Neural cell (in vitro differentiated cells): ENCODE data around the gene P4HA2. TPM values are rescaled to one million over a fixed set of nuclear protein-coding genes. Genes with fewer than 3 reads are reported as not detected.

Experiments
- H2AFZ ChIP-seq: fragments of 200-600, 300-800 bp; sonication (generic), shearing (Covaris generic); 2 replicates; pipeline ENCODE4 v1.6.0; 2014; ENCODE audit warnings: low read depth, mild to moderate bottlenecking, antibody characterized with exemption, low read length, moderate library complexity
- H3F3A ChIP-seq: fragments of 200-600 bp; shearing (Covaris generic); 2 replicates; pipeline ENCODE4 v1.6.1; 2016; ENCODE audit warnings: mild to moderate bottlenecking, moderate library complexity, mixed read lengths, antibody characterized with exemption, low read length; ENCODE audit not compliant: insufficient read depth, poor library complexity, severe bottlenecking
- H3K27ac ChIP-seq: fragments of 200-600, 300-800 bp; sonication (generic), shearing (Covaris generic); 2 replicates; pipeline ENCODE4 v1.5.1; 2014; ENCODE audit warnings: mild to moderate bottlenecking, low read length, moderate library complexity
- H3K27me3 ChIP-seq: fragments of 300-800, 200-600 bp; sonication (generic), shearing (Covaris generic); 2 replicates; pipeline ENCODE4 v1.6.0; 2014; ENCODE audit warnings: mild to moderate bottlenecking, low read depth, low read length, moderate library complexity; ENCODE audit not compliant: insufficient read depth
- H3K36me3 ChIP-seq: fragments of 300-800, 200-600 bp; sonication (generic), shearing (Covaris generic); 2 replicates; pipeline ENCODE4 v1.5.1; 2014; ENCODE audit warnings: mild to moderate bottlenecking, antibody characterized with exemption, low read length, moderate library complexity; ENCODE audit not compliant: insufficient read depth
- H3K4me2 ChIP-seq: fragments of 300-800, 200-600 bp; sonication (generic), shearing (Covaris generic); 2 replicates; pipeline ENCODE4 v1.6.0; 2014; ENCODE audit warnings: mild to moderate bottlenecking, low read length
- H3K4me3 ChIP-seq: fragments of 300-800, 200-600 bp; sonication (generic), shearing (Covaris generic); 2 replicates; pipeline ENCODE4 v1.5.1; 2014; ENCODE audit warnings: mild to moderate bottlenecking, low read length, moderate library complexity
- H3K79me2 ChIP-seq: fragments of 200-600 bp; shearing (Covaris generic); replicated peaks from 2 replicates; pipeline ENCODE4 v1.6.0; 2014; ENCODE audit warnings: mild to moderate bottlenecking, low read length, moderate library complexity; ENCODE audit not compliant: insufficient read depth
- H3K9ac ChIP-seq: fragments of 300-800, 200-600 bp; sonication (generic), shearing (Covaris generic); 2 replicates; pipeline ENCODE4 v1.6.1; 2016; ENCODE audit warnings: mild to moderate bottlenecking, low read length, mixed read lengths
- H3K9me2 ChIP-seq: fragments of 200-600 bp; shearing (Covaris generic); 2 replicates; pipeline ENCODE4 v1.6.1; 2016; ENCODE audit warnings: mild to moderate bottlenecking, low read length, mixed read lengths; ENCODE audit not compliant: insufficient read depth
- H3K9me3 ChIP-seq: fragments of 200-600, 300-800 bp; sonication (generic), shearing (Covaris generic); 2 replicates; pipeline ENCODE4 v1.6.1; 2016; ENCODE audit warnings: mild to moderate bottlenecking, mixed run types, low read length, moderate library complexity, mixed read lengths
- H4K20me1 ChIP-seq: fragments of 200-600 bp; shearing (Covaris generic); 2 replicates; pipeline ENCODE4 v1.6.1; 2016; ENCODE audit warnings: mild to moderate bottlenecking, mixed run types; ENCODE audit not compliant: insufficient read depth
- EP300 ChIP-seq: fragments of 450-650 bp; conservative IDR thresholded peaks from 2 replicates; pipeline ENCODE4 v1.6.1; 2014; ENCODE audit warnings: antibody characterized with exemption, mild to moderate bottlenecking, moderate library complexity; ENCODE audit not compliant: poor library complexity, severe bottlenecking
- EZH2 ChIP-seq: fragments of 200-600, 300-800 bp; shearing (Covaris generic), sonication (generic); IDR thresholded peaks from 2 replicates; pipeline ENCODE4 v1.6.1; 2014; ENCODE audit warnings: antibody characterized with exemption, low read length, borderline replicate concordance, mild to moderate bottlenecking; ENCODE audit not compliant: insufficient read depth, poor library complexity, severe bottlenecking
- MXI1 ChIP-seq: fragments of 450-650 bp; conservative IDR thresholded peaks from 2 replicates; pipeline ENCODE4 v1.6.1; 2014; ENCODE audit warnings: antibody characterized with exemption, mild to moderate bottlenecking; ENCODE audit not compliant: poor library complexity, severe bottlenecking
- POLR2AphosphoS5 ChIP-seq: IDR thresholded peaks from 2 replicates; pipeline ENCODE4 v1.6.1; 2012
- RAD21 ChIP-seq: fragments of 450-650 bp; conservative IDR thresholded peaks from 2 replicates; pipeline ENCODE4 v1.6.1; 2014; ENCODE audit warnings: antibody characterized with exemption, mild to moderate bottlenecking, moderate library complexity
- SMC3 ChIP-seq: fragments of 450-650 bp; conservative IDR thresholded peaks from 2 replicates; pipeline ENCODE4 v1.6.1; 2014; ENCODE audit warnings: antibody characterized with exemption, mild to moderate bottlenecking, moderate library complexity; ENCODE audit not compliant: poor library complexity
- TAF1 ChIP-seq: IDR thresholded peaks from 2 replicates; pipeline ENCODE4 v1.6.1; 2012; ENCODE audit warnings: low read depth
- polyA plus RNA-seq: library from polyadenylated mRNA; depleted of rRNA; stranded (reverse); fragments of >200 nt; gene quantifications from 2 replicates; pipeline ENCODE4 v1.2.3, GENCODE V29; 2014
- TF ChIP-seq, protein P1 (sequence below): fragments of 450-650 bp; IDR thresholded peaks from 2 replicates; pipeline ENCODE4 v1.5.1; 2014; ENCODE audit warnings: antibody characterized with exemption, mild to moderate bottlenecking, moderate library complexity; ENCODE audit not compliant: poor library complexity, severe bottlenecking
- TF ChIP-seq, protein P2 (sequence below): IDR thresholded peaks from 2 replicates; pipeline ENCODE4 v1.6.1; 2012; ENCODE audit warnings: borderline replicate concordance

The P4HA2 gene
- polyA plus RNA-seq, 1 donor from 2014 or later = 1.4 TPM

DNA sequence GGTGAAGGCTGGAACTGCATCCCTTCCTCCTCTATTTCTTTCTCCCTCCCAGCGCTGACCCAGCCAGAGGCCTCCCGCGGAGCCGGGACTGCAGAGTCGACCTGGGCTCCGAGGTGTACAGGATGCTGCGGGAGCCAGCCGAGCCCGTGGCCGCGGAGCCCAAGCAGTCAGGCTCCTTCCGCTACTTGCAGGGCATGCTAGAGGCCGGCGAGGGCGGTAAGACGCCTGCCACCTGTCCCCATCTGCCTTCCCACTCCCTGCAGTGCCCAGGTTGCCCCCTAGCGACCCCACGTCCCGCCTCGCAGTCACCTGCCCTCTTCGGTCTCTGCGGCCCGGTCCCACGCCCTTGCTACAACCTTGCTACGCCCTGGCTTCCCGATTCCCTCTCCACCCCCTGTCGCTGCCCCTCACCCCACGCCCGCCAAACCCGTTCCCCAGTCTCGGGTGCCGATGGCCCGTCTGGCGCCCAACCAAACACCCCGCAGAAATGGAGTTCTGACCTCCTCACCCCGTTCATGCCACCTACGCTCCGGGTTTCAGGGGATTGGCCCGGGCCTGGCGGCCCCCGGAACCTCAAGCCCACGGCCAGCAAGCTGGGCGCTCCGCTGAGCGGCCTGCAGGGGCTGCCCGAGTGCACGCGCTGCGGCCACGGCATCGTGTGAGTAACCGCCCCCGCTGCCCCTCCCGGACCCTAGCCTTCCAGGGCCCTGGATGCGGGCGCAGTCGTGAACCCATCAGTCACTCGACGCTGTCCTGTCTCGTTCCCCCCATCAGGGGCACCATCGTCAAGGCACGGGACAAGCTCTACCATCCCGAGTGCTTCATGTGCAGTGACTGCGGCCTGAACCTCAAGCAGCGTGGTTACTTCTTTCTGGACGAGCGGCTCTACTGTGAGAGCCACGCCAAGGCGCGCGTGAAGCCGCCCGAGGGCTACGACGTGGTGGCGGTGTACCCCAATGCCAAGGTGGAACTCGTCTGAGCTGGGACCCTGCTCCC is 43.9 kb upstream of the P4HA2 start:
- H3K4me2 ChIP-seq = no peak overlapping the region
- H3K79me2 ChIP-seq = no peaks in the 10 kb centered on the region
- H2AFZ ChIP-seq = no peak overlapping the region
- no peaks in the 10 kb centered on the region for H4K20me1 ChIP-seq
- H3K9me3 ChIP-seq = no peaks in the 10 kb centered on the region
- H3K27me3 ChIP-seq = no peaks in the 10 kb centered on the region
- H3K4me3 ChIP-seq = no peak overlapping the region
- TF ChIP-seq TAF1 = no peak
- TF ChIP-seq POLR2AphosphoS5 = no peak
- TF ChIP-seq EP300 = no peak
- no peak overlapping the region for H3K27ac ChIP-seq
- H3F3A ChIP-seq = no peaks in the 10 kb centered on the region
- no peak overlapping the region for H3K9ac ChIP-seq
- no peaks in the 10 kb centered on the region for H3K36me3 ChIP-seq
- no peaks in the 10 kb centered on the region for H3K9me2 ChIP-seq

DNA sequence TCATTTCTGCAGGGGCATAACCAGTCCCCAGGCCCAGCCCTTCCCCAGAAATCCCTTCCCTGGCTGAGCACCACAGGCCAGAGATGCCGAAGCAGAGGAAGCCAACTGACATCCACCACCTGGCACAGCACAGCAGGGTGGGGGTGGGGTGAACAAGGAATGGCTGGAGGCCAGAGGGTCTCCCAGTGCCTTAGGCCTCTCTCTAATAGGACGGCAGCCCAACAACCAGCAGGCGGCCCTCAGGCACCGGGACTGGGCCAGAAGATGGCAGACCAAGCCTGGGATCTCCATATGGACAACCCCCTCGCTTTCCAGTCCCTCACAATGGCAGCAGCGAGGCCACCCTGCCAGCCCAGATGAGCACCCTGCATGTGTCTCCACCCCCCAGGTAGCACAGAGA is 43.1 kb upstream of the P4HA2 start:
- H3K4me2 ChIP-seq = no peak overlapping the region
- H4K20me1 ChIP-seq = no peaks in the 10 kb centered on the region
- no peak overlapping the region for H2AFZ ChIP-seq
- TF ChIP-seq RAD21 (no peak), TAF1 (no peak), MXI1 (no peak), EP300 (no peak), POLR2AphosphoS5 (no peak), EZH2 (no peak)
- TF ChIP-seq, protein P1, sequence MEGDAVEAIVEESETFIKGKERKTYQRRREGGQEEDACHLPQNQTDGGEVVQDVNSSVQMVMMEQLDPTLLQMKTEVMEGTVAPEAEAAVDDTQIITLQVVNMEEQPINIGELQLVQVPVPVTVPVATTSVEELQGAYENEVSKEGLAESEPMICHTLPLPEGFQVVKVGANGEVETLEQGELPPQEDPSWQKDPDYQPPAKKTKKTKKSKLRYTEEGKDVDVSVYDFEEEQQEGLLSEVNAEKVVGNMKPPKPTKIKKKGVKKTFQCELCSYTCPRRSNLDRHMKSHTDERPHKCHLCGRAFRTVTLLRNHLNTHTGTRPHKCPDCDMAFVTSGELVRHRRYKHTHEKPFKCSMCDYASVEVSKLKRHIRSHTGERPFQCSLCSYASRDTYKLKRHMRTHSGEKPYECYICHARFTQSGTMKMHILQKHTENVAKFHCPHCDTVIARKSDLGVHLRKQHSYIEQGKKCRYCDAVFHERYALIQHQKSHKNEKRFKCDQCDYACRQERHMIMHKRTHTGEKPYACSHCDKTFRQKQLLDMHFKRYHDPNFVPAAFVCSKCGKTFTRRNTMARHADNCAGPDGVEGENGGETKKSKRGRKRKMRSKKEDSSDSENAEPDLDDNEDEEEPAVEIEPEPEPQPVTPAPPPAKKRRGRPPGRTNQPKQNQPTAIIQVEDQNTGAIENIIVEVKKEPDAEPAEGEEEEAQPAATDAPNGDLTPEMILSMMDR = no peak
- H3K9ac ChIP-seq = no peak overlapping the region
- H3K9me3 ChIP-seq = no peaks in the 10 kb centered on the region
- no peaks in the 10 kb centered on the region for H3K9me2 ChIP-seq
- H3K27ac ChIP-seq = no peak overlapping the region
- H3K4me3 ChIP-seq = no peak overlapping the region
- H3F3A ChIP-seq = no peaks in the 10 kb centered on the region
- H3K27me3 ChIP-seq = no peaks in the 10 kb centered on the region
- no peaks in the 10 kb centered on the region for H3K79me2 ChIP-seq
- no peaks in the 10 kb centered on the region for H3K36me3 ChIP-seq

DNA sequence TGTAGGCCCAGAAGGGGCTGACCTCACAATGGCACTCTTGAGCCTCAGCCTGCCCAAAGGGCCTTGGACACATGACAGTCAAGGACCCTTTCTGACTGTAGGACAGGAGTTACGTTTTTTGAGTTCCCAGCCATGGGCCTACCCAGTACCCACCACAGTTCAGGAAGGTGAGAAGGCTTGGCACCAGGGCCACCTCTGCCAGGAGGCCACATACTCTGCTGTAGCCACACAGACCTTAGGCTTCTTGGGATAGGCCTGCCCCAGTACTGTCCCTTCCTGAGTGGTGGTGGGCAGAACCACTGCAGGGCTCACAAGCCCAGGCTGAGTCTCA is 42.6 kb upstream of the P4HA2 start:
- H3K9ac ChIP-seq = no peak overlapping the region
- no peaks in the 10 kb centered on the region for H3F3A ChIP-seq
- no peak overlapping the region for H3K4me2 ChIP-seq
- no peaks in the 10 kb centered on the region for H3K9me3 ChIP-seq
- H3K27me3 ChIP-seq = no peaks in the 10 kb centered on the region
- no peak overlapping the region for H2AFZ ChIP-seq
- H3K79me2 ChIP-seq = no peaks in the 10 kb centered on the region
- no peaks in the 10 kb centered on the region for H3K36me3 ChIP-seq
- TF ChIP-seq SMC3 (no peak), EP300 (no peak), TAF1 (no peak), RAD21 (no peak), MXI1 (no peak), EZH2 (no peak), POLR2AphosphoS5 (no peak)
- TF ChIP-seq, protein P1 = no peak
- TF ChIP-seq, protein P2, sequence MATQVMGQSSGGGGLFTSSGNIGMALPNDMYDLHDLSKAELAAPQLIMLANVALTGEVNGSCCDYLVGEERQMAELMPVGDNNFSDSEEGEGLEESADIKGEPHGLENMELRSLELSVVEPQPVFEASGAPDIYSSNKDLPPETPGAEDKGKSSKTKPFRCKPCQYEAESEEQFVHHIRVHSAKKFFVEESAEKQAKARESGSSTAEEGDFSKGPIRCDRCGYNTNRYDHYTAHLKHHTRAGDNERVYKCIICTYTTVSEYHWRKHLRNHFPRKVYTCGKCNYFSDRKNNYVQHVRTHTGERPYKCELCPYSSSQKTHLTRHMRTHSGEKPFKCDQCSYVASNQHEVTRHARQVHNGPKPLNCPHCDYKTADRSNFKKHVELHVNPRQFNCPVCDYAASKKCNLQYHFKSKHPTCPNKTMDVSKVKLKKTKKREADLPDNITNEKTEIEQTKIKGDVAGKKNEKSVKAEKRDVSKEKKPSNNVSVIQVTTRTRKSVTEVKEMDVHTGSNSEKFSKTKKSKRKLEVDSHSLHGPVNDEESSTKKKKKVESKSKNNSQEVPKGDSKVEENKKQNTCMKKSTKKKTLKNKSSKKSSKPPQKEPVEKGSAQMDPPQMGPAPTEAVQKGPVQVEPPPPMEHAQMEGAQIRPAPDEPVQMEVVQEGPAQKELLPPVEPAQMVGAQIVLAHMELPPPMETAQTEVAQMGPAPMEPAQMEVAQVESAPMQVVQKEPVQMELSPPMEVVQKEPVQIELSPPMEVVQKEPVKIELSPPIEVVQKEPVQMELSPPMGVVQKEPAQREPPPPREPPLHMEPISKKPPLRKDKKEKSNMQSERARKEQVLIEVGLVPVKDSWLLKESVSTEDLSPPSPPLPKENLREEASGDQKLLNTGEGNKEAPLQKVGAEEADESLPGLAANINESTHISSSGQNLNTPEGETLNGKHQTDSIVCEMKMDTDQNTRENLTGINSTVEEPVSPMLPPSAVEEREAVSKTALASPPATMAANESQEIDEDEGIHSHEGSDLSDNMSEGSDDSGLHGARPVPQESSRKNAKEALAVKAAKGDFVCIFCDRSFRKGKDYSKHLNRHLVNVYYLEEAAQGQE = no peak
- H3K27ac ChIP-seq = no peak overlapping the region
- H3K4me3 ChIP-seq = no peak overlapping the region
- no peaks in the 10 kb centered on the region for H3K9me2 ChIP-seq
- H4K20me1 ChIP-seq = no peaks in the 10 kb centered on the region
